NCI-H345 treated with DMSO at 0.1 percent for 48 hours (cell line): Measurements from ENCODE around the gene CRHBP.
"Not testable (repeated sequence)": the region's sequence is repeated elsewhere in the genome, so short reads cannot be mapped to it uniquely, and the experiment has no call there.

Source experiments
- DNase-seq: peaks from one replicate; lab custom pipeline; 2025; ENCODE audit not compliant: unreplicated experiment; lab: John Stamatoyannopoulos, UW

CRHBP gene

GRCh38 chr5:76958991-76959767 lies 6.3 kb downstream of the CRHBP start:
- DNase-seq: no peak

- DNase-seq: no peak
These were observed 7.3 kb downstream of the CRHBP start for GRCh38 chr5:76960004-76960625.

GRCh38 chr5:76964060-76964459 lies 11.2 kb downstream of the CRHBP start:
- DNase-seq: no peak

- no peak for DNase-seq
These were observed 18.7 kb downstream of the CRHBP start for GRCh38 chr5:76971511-76971910.

- DNase-seq: no peak
These were observed 19.8 kb downstream of the CRHBP start for GRCh38 chr5:76972689-76973088.

GRCh38 chr5:76974785-76975184 lies 21.9 kb downstream of the CRHBP start:
- DNase-seq: no peak

GRCh38 chr5:76978869-76979268 lies 26.0 kb downstream of the CRHBP start:
- no peak for DNase-seq

- no peak for DNase-seq
These were observed 27.8 kb downstream of the CRHBP start for GRCh38 chr5:76980518-76981144.

GRCh38 chr5:76982450-76982849 lies 29.6 kb downstream of the CRHBP start:
- DNase-seq: no peak

- DNase-seq: no peak
These were observed 30.6 kb downstream of the CRHBP start for GRCh38 chr5:76983468-76983867.

- no peak for DNase-seq
These were observed 34.1 kb downstream of the CRHBP start for GRCh38 chr5:76986825-76987526.

GRCh38 chr5:76990899-76991459 lies 38.1 kb downstream of the CRHBP start:
- DNase-seq: no peak

GRCh38 chr5:76993436-76993835 lies 40.6 kb downstream of the CRHBP start:
- not testable (repeated sequence) for DNase-seq

- DNase-seq: no peak
These were observed 41.5 kb downstream of the CRHBP start for GRCh38 chr5:76994337-76994736.

- not testable (repeated sequence) for DNase-seq
These were observed 45.4 kb downstream of the CRHBP start for GRCh38 chr5:76998251-76998650.

GRCh38 chr5:76999451-76999850 lies 46.6 kb downstream of the CRHBP start:
- DNase-seq: no peak

GRCh38 chr5:77003246-77003645 lies 50.4 kb downstream of the CRHBP start:
- DNase-seq: no peak

GRCh38 chr5:77006124-77006523 lies 53.3 kb downstream of the CRHBP start:
- DNase-seq: no peak

GRCh38 chr5:77008413-77008812 lies 55.6 kb downstream of the CRHBP start:
- no peak for DNase-seq

- DNase-seq: no peak
These were observed 57.4 kb downstream of the CRHBP start for GRCh38 chr5:77010243-77010642.

- no peak for DNase-seq
These were observed 58.7 kb downstream of the CRHBP start for GRCh38 chr5:77011498-77011897.
